ENCODE results near the gene RIT1.

RIT1 gene

GRCh38 chr1:155911156-155912055 lies at the start of gene RIT1:
Gene RIT1, minus strand, starts transcription at chr1:155911349. Its CDS starts 588 bp downstream, at chr1:155910761.
- in situ Hi-C loops (cut with MboI; ENCODE audit: low sequenced_read_pairs): no loop called here

DNA sequence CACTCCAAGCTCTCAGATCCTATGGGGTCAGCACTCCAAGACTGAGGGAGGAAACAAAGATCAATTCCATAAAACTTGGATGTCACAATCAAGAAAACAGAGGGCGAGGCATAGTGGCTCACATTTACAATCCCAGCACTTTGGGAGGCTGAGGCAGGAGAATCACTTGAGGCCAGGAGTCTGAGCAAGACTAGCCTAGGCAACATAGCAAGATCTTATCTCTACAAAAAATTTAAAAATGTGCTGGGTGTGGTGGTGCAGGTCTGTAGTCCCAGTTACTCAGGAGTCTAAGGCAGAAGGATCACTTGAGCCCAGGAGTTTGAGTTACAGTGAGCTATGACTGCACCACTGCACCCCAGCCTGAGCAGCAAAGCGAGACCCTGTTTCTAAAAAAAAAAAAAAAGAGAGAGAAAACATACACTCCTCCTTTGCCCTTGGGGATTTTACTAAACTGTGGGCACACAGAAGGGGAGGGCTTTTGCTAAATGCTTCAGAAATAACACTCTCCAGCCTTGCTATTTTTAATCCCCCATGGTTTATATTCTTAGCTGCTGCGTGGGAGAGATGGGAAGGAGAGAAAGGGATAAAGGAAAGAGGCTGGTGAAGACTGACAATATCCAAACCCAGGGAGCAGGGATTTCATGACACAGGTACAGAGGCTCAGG lies 49.1 kb upstream of the RIT1 start:
- in situ Hi-C loops (cut with MboI; ENCODE audit: low sequenced_read_pairs): no loop called here

- in situ Hi-C loops (cut with MboI; ENCODE audit: low sequenced_read_pairs): no loop called here
These were observed 46.3 kb upstream of the RIT1 start for GRCh38 chr1:155957411-155957915.

- in situ Hi-C loops (cut with MboI; ENCODE audit: low sequenced_read_pairs): no loop called here
These were observed 43.5 kb upstream of the RIT1 start for GRCh38 chr1:155954645-155955044.

- in situ Hi-C loops (cut with MboI; ENCODE audit: low sequenced_read_pairs): no loop called here
These were observed 41.3 kb upstream of the RIT1 start for GRCh38 chr1:155952505-155952890.

DNA sequence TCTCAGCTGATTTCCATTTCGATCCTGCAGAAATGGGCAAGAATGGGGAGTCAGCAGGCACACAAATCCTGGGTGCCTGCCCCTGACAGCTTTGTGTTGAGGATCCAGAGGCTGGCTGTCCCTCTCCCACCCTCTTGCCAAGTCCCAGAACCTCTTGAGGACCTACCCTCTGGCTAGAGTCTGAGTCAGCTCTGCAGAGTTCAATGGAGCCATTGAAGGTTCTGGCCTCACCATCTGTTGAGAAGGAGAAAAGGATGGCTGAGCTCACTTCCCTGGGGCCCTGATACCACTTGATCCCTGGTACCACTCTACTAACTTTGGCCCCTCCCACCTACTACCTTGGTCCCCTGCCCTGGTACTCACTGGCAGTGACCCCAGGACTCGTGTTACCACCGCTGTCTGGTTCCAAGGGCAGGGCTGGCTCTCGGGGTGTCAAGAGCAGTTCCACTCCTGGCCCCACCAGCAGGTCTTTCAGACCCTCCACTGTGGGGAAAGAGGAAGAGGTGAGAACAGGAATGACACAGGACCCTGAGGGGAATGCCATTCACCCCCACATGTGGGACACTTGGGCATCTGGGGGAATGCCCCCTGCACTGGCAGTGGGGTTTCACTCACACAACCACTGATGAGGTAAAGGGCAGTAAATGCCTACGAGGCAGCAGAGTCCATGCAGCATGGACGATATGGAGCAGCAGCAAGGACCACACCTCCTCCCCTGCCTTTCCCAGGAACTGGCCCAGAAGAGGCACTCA lies 40.8 kb upstream of the RIT1 start:
- in situ Hi-C loops (cut with MboI; ENCODE audit: low sequenced_read_pairs): no loop called here

GRCh38 chr1:155950829-155951228 lies 39.7 kb upstream of the RIT1 start:
- in situ Hi-C loops (cut with MboI; ENCODE audit: low sequenced_read_pairs): no loop called here

GRCh38 chr1:155947741-155948140 lies 36.6 kb upstream of the RIT1 start:
- in situ Hi-C loops (cut with MboI; ENCODE audit: low sequenced_read_pairs): loop anchor here (5.0 kb wide), 1 partner anchor 35 kb away; no protein-coding TSS in a partner anchor

DNA sequence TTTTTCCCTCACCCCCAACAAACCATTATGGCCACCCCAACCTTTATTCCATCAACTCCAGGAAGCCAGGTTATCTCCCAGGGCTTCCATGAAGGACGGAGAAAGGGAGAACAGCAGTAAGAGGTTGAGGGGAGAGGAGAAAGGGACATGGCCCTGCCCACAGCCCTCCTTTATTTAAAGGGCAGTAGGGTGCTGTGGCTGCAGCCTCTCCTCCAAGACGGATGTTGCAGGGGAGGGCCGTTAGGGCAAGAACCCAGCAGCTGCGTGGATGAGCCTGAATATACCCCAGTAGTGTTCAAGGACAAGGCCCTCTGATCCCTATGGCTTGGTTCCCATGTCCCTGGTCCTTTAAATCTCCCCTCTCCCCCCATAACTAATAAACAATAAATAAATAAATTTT lies 36.1 kb upstream of the RIT1 start:
- in situ Hi-C loops (cut with MboI; ENCODE audit: low sequenced_read_pairs): loop anchor here (5.0 kb wide), 1 partner anchor 35 kb away; no protein-coding TSS in a partner anchor

DNA sequence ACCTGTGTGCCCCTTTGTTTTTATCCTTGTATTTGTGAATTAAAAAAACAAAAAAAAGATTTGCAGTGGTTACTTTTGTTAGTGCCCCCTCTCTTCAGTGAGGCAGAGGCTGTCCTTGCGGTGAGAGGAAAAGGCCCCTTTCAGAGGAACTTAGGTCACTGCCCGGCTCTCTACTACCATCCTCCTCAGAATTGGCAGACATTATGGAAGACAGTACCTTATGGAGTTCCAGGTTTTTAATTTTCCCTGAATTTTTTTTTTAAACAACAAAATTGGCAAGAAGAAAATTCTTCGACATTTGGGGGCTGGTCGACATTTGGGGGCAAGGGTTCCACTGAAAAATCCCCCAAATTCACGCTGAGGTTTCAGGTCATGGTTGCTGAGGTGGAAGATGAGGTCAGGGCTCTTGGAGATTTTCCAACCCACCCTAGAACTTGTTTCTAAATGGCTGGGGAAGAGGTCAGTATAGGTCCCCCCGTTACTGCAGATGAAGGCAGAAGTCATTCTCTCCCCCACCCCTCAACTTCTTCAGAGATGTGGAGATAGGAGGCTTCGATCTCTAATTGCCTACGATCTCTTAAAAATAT lies 35.6 kb upstream of the RIT1 start:
- in situ Hi-C loops (cut with MboI; ENCODE audit: low sequenced_read_pairs): loop anchor here (5.0 kb wide), 1 partner anchor 36 kb away; no protein-coding TSS in a partner anchor

GRCh38 chr1:155944444-155944799 lies 33.3 kb upstream of the RIT1 start:
- in situ Hi-C loops (cut with MboI; ENCODE audit: low sequenced_read_pairs): no loop called here

DNA sequence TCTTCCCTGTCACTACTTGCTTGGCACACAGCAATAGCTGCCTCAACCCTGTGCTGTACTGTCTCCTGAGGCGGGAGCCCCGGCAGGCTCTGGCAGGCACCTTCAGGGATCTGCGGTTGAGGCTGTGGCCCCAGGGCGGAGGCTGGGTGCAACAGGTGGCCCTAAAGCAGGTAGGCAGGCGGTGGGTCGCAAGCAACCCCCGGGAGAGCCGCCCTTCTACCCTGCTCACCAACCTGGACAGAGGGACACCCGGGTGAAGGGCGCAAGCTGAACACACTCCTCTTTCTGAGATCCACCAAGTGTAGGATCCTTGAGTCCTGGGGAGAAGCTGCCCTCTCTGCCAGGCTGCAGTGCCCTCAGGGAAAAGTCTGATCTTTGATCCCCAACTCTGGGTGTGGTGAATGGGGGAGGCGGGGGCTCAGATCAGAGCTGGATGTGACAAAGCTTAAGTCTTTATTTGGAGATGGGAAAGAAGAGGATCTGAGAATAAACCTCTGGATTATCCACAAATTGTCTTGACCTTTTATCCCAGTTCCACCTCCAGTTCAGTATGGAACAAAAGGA lies 31.5 kb upstream of the RIT1 start:
- in situ Hi-C loops (cut with MboI; ENCODE audit: low sequenced_read_pairs): no loop called here

DNA sequence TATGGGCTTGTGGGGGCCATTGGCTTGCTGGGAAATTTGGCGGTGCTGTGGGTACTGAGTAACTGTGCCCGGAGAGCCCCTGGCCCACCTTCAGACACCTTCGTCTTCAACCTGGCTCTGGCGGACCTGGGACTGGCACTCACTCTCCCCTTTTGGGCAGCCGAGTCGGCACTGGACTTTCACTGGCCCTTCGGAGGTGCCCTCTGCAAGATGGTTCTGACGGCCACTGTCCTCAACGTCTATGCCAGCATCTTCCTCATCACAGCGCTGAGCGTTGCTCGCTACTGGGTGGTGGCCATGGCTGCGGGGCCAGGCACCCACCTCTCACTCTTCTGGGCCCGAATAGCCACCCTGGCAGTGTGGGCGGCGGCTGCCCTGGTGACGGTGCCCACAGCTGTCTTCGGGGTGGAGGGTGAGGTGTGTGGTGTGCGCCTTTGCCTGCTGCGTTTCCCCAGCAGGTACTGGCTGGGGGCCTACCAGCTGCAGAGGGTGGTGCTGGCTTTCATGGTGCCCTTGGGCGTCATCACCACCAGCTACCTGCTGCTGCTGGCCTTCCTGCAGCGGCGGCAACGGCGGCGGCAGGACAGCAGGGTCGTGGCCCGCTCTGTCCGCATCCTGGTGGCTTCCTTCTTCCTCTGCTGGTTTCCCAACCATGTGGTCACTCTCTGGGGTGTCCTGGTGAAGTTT lies 30.8 kb upstream of the RIT1 start:
- in situ Hi-C loops (cut with MboI; ENCODE audit: low sequenced_read_pairs): no loop called here

- in situ Hi-C loops (cut with MboI; ENCODE audit: low sequenced_read_pairs): no loop called here
These were observed 30.1 kb upstream of the RIT1 start, which contains the start of gene RXFP4 for GRCh38 chr1:155940993-155941844. Gene RXFP4, plus strand, starts transcription at chr1:155941638. Its CDS starts 72 bp downstream, at chr1:155941710.

- in situ Hi-C loops (cut with MboI; ENCODE audit: low sequenced_read_pairs): no loop called here
These were observed 29.4 kb upstream of the RIT1 start for GRCh38 chr1:155940482-155940992.

GRCh38 chr1:155938220-155938627 lies 27.1 kb upstream of the RIT1 start:
- in situ Hi-C loops (cut with MboI; ENCODE audit: low sequenced_read_pairs): loop anchor here (10.0 kb wide), 1 partner anchor 127 kb away; the partner anchor contains the start of gene RAB25

DNA sequence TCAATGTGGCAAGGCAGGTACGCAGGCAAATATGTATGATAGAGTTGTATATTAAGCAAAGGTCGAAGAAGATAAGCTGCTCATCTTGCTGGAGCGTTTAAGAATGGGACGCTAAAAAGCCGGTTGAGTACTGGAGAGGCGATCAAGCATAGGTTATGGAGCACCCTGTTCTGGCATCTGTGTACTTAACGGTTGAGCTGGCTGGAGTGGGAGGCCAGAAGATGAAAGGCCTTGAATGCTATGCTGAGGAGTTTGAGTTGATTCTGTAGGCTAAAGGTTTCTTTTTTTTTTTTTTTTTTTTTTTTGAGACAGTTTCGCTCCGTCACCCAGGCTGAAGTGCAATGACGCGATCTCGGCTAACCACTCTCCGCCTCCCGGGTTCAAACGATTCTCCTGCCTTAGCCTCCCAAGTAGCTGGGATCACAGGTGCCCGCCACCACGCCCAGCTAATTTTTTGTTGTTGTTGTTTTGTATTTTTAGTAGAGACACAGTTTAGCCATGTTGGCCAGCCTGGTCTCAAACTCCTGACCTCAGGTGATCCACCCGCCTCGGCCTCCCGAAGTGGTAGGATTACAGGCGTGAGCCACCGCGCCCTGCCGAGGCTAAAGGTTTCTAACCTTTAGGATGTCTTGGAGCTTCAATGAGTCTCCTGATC lies 23.9 kb upstream of the RIT1 start:
- in situ Hi-C loops (cut with MboI; ENCODE audit: low sequenced_read_pairs): loop anchor here (10.0 kb wide), 1 partner anchor 130 kb away; the partner anchor contains the start of gene RAB25

Data from HL-60/S4 treated with retinoic acid at 250 ng/mL for 4 days and 3 days (cell line).